Gastrocnemius medialis (tissue), 4 donors: ENCODE results near the gene PRKAR2B.

ENCODE experiments used
- POLR2A ChIP-seq, 2 donors: fragments of 450-650 bp; IDR thresholded peaks; one replicate each; pipeline ENCODE4 v1.6.1; 2017; ENCODE audit warnings: antibody characterized with exemption in 2 of 2, mild to moderate bottlenecking in 2 of 2, moderate library complexity in 2 of 2
- TF ChIP-seq, protein P1 (sequence below), 5 experiments: fragments of 450-650 bp in 3 of 5; fragments of 200-600 bp in 2 of 5; sonication (generic) in 2 of 5; IDR thresholded peaks in 4 of 5; conservative IDR thresholded peaks in 1 of 5; 1 replicate in 4 of 5; 2 replicates in 1 of 5; pipeline ENCODE4 v1.5.1; 2016 to 2019; ENCODE audit warnings: antibody characterized with exemption in 5 of 5, mild to moderate bottlenecking in 3 of 5, moderate library complexity in 3 of 5

DNA sequence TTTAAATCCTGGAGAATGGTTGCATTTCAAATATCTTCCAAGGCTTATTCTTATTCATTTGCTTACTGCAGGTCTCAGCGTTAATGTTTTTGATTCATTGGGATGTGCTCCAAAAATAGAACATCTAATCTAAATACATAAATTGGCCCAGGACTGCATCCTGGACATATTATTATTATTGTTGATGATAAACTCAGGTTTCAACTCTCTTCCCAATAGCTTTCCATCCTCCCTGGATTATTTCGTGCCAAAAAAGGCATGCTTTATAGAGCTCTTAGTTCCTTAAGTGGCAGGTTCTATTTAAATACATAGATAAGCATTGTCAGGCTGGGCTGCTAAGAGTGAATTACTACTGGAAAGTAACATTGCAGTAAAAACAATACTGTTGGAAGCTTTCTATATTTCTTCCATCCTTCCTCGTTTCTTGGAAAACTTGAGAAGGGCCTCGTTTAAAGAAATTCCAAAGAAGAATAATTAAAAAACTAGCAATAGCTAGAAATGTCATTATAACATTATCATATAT is 14.7 kb upstream of the PRKAR2B start:
- no peak for TF ChIP-seq POLR2A (IDR thresholded peaks at IDR 0.05)
- TF ChIP-seq, protein P1, sequence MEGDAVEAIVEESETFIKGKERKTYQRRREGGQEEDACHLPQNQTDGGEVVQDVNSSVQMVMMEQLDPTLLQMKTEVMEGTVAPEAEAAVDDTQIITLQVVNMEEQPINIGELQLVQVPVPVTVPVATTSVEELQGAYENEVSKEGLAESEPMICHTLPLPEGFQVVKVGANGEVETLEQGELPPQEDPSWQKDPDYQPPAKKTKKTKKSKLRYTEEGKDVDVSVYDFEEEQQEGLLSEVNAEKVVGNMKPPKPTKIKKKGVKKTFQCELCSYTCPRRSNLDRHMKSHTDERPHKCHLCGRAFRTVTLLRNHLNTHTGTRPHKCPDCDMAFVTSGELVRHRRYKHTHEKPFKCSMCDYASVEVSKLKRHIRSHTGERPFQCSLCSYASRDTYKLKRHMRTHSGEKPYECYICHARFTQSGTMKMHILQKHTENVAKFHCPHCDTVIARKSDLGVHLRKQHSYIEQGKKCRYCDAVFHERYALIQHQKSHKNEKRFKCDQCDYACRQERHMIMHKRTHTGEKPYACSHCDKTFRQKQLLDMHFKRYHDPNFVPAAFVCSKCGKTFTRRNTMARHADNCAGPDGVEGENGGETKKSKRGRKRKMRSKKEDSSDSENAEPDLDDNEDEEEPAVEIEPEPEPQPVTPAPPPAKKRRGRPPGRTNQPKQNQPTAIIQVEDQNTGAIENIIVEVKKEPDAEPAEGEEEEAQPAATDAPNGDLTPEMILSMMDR (IDR thresholded peaks at IDR 0.05 in 4 of 5, conservative IDR thresholded peaks at IDR 0.05 in 1 of 5) = no peak
